Measurements from ENCODE around the gene CHRNB2.

The CHRNB2 gene

DNA sequence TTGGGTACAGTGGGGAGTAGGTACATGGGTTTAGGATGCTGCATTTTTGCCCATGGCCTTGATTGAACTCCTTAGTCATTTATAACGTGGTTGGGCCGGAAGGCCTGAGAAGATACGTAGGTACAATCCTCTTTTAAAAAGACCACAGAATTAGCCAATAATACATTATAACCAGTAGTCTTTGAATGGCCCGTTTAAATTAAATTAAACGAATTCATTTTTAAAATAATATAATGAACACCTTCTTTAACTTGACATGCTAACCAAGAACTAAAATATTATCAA is 60.5 kb downstream of the CHRNB2 start:
- TF ChIP-seq, protein P1, sequence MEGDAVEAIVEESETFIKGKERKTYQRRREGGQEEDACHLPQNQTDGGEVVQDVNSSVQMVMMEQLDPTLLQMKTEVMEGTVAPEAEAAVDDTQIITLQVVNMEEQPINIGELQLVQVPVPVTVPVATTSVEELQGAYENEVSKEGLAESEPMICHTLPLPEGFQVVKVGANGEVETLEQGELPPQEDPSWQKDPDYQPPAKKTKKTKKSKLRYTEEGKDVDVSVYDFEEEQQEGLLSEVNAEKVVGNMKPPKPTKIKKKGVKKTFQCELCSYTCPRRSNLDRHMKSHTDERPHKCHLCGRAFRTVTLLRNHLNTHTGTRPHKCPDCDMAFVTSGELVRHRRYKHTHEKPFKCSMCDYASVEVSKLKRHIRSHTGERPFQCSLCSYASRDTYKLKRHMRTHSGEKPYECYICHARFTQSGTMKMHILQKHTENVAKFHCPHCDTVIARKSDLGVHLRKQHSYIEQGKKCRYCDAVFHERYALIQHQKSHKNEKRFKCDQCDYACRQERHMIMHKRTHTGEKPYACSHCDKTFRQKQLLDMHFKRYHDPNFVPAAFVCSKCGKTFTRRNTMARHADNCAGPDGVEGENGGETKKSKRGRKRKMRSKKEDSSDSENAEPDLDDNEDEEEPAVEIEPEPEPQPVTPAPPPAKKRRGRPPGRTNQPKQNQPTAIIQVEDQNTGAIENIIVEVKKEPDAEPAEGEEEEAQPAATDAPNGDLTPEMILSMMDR (IDR thresholded peaks at IDR 0.05): no peak

DNA sequence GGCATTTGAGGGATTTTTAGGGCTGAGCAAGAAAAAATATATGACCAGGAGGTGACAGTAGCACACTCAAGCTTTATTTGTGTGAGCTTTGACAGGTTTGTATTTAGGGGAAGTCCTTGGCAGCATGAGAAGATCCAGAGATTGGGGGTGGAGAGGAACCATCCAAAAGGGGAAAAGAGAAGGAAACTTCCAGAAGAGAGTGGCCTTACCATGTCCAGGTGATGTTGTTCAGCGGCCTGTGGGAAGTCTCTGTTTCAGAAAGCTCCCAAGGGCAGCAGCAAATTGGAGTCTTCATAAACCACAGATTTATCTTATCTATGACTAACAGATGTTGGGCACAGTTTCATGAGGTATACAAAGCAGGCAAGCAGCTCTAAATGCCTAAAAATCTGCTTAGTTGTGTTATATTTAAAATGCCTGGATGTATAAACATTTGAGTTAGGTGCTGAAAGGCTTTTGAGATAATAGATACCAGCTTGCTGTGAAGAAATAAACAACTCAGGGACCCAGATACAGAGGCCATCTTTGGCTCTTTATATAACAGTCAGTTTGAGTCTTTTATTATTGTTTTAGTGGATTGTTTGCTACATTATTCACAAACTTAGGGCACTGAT is 61.6 kb downstream of the CHRNB2 start:
- TF ChIP-seq, protein P1 (IDR thresholded peaks at IDR 0.05): no peak
